Measurements from ENCODE around the gene MADD. TPM values are rescaled to one million over a fixed set of nuclear protein-coding genes. Genes with fewer than 3 reads are reported as not detected.

Gene MADD
- total and polyA plus RNA-seq, 3 donors from 2014 or later = 87.8 to 118 (median 103) TPM

DNA sequence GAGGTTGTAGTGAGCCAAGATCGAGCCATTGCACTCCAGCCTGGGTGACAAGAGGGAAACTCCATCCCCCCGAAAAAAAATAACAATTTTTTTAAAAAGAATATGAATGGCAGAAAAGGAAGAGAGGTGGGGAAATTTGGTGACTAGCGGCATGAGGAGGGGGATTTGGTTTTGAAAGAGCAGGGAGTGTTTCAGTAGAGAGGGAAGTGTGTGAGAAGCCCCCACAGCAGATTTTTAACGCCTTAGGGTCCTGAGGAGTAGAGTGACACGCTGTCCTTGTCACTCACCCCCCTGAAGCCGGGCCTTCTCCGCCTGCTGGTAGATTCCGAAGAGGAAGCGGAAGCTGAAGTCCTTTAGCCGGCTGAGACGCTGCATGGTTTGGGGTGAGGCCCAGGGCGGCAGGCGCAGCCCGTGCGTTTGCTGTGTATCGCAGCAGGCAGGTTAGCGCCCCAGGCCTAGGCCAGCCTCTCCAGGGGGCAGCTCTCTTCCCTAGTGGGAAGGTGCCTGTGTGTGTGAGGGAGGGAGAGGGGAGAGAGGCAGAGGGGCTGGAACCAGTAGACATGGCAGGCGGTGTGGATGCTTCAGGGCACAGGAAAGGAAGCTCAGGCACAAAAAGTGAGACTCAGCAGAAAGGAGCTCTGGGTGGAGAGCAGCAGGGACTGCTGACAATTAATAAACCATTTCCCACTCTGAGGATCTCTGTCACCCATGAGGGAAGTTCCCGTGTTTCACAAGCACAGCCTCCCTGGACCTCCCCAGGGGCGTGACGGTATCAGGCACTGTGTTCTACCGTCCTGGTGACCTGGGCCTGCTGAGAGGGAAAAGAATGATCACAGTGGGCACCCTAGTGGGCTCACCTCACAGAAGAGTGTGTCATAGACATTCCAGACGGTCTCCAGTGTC lies 25.2 kb upstream of the MADD start:
- no peak for DNase-seq
- no peaks in the 10 kb centered on the region for H3K36me3 ChIP-seq (ENCODE audit: low read depth, missing control alignments)
- H3K27ac ChIP-seq = no peak overlapping the region
- H3K4me3 ChIP-seq = no peak overlapping the region
- no peak for TF ChIP-seq POLR2A (IDR thresholded peaks at IDR 0.05)
- TF ChIP-seq, protein P1, sequence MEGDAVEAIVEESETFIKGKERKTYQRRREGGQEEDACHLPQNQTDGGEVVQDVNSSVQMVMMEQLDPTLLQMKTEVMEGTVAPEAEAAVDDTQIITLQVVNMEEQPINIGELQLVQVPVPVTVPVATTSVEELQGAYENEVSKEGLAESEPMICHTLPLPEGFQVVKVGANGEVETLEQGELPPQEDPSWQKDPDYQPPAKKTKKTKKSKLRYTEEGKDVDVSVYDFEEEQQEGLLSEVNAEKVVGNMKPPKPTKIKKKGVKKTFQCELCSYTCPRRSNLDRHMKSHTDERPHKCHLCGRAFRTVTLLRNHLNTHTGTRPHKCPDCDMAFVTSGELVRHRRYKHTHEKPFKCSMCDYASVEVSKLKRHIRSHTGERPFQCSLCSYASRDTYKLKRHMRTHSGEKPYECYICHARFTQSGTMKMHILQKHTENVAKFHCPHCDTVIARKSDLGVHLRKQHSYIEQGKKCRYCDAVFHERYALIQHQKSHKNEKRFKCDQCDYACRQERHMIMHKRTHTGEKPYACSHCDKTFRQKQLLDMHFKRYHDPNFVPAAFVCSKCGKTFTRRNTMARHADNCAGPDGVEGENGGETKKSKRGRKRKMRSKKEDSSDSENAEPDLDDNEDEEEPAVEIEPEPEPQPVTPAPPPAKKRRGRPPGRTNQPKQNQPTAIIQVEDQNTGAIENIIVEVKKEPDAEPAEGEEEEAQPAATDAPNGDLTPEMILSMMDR (IDR thresholded peaks at IDR 0.05) = no peak
- peaks cover 12% of the 10 kb centered on the region for H3K4me1 ChIP-seq
- H3K9me3 ChIP-seq = no peaks in the 10 kb centered on the region
- 86 to 93% methylated on average over 22 to 23 of the region's 23 CpGs for WGBS, 2 donors
- no peaks in the 10 kb centered on the region for H3K27me3 ChIP-seq
- intact Hi-C loops (cut with DNase I; ENCODE audit: low total_unique reads) = no loop called here

DNA sequence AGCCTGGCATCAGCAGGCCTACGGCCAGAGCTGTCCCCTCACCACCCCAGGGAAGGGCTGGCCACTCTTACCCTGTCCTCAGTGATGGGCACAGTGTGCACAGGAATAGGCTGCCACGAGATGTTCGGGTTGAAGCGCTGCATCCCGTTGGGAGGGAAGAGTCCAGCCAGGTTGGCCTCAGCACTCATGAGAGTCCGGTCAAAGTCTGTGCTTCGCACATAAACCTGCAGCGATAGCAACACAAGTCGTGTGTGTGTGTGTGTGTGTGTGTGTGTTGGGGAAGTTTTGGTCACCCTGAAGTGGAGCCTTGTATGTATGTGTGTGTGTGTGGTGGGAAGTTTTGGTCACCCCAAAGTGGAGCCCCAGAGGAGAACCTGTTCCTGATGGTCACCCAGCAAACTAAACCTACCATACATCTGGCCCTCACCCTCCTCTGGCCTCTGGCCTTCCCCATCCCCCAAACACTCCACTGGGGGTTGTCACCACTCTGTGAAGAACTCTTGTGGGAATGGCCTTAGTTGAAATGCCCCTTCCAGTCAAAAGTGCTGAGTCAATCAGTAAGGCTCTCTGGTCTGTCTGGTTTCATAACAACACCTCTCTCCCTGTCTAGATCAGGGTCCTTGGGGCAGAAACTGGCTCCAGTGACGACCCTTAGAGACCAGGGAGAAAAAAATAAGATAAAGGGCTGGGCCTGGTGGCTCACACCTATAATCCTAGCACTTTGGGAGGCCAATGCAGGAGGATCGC lies 24.1 kb upstream of the MADD start:
- Histone ChIP-seq H3K4me3 (no peak overlapping the region), H3K9me3 (no peaks in the 10 kb centered on the region), H3K27me3 (no peaks in the 10 kb centered on the region), H3K36me3 (ENCODE audit: low read depth, missing control alignments) (no peaks in the 10 kb centered on the region), H3K27ac (no peak overlapping the region), H3K4me1 (peaks cover 12% of the 10 kb centered on the region)
- 84 to 87% methylated on average over 8 to 11 of the region's 11 CpGs for WGBS, 2 donors
- no peak for DNase-seq
- TF ChIP-seq, protein P1 (IDR thresholded peaks at IDR 0.05) = no peak
- no peak for TF ChIP-seq POLR2A (IDR thresholded peaks at IDR 0.05)
- intact Hi-C loops (cut with DNase I; ENCODE audit: low total_unique reads) = no loop called here

- Histone ChIP-seq H3K36me3 (ENCODE audit: low read depth, missing control alignments) (no peaks in the 10 kb centered on the region), H3K27ac (no peak overlapping the region), H3K27me3 (no peaks in the 10 kb centered on the region), H3K4me3 (no peak overlapping the region), H3K9me3 (no peaks in the 10 kb centered on the region), H3K4me1 (peaks cover 12% of the 10 kb centered on the region)
- 87 to 98% methylated on average over 4 to 5 of the region's 5 CpGs for WGBS, 2 donors
- intact Hi-C loops (cut with DNase I; ENCODE audit: low total_unique reads) = no loop called here
- no peak for DNase-seq
- TF ChIP-seq, protein P1 (IDR thresholded peaks at IDR 0.05) = no peak
- TF ChIP-seq POLR2A (IDR thresholded peaks at IDR 0.05) = no peak
Observed at GRCh38 chr11:47247502-47247901, 22.4 kb upstream of the MADD start.

- Histone ChIP-seq H3K36me3 (ENCODE audit: low read depth, missing control alignments) (no peaks in the 10 kb centered on the region), H3K27me3 (no peaks in the 10 kb centered on the region), H3K4me1 (peaks cover 12% of the 10 kb centered on the region), H3K4me3 (peak overlapping the region; percentile 63 to 84), H3K9me3 (no peaks in the 10 kb centered on the region), H3K27ac (peak overlapping the region; percentile 79 to 86)
- 0 to 1% methylated on average over 7 of the region's 7 CpGs for WGBS, 2 donors
- intact Hi-C loops (cut with DNase I; ENCODE audit: low total_unique reads) = no loop called here
- TF ChIP-seq POLR2A (IDR thresholded peaks at IDR 0.05) = no peak
- TF ChIP-seq, protein P1 (IDR thresholded peaks at IDR 0.05) = no peak
- no peak for DNase-seq
Observed at GRCh38 chr11:47248304-47248663, 21.6 kb upstream of the MADD start.
